Gastroesophageal sphincter (tissue), 3 donors: ENCODE results near the gene MEF2D.

Experiments used
- CTCF ChIP-seq, 4 experiments: fragments of 200-600 bp in 2 of 4; fragments of 450-650 bp in 2 of 4; sonication (generic) in 1 of 4; IDR thresholded peaks; one replicate each; pipeline ENCODE4 v1.5.1; 2017 to 2019; ENCODE audit warnings: antibody characterized with exemption in 4 of 4, mild to moderate bottlenecking in 2 of 4, moderate library complexity in 2 of 4
- EP300 ChIP-seq: sonication (generic); formaldehyde crosslinking; IDR thresholded peaks from one replicate; pipeline ENCODE4 v1.6.1; 2017; ENCODE audit warnings: antibody characterized with exemption, mild to moderate bottlenecking
- POLR2A ChIP-seq, 2 donors: fragments of 450-650 bp; IDR thresholded peaks; one replicate each; pipeline ENCODE4 v1.6.1; 2017; ENCODE audit warnings: antibody characterized with exemption in 2 of 2, mild to moderate bottlenecking in 2 of 2, moderate library complexity in 1 of 2
- POLR2AphosphoS5 ChIP-seq: sonication (generic); formaldehyde crosslinking; IDR thresholded peaks from one replicate; pipeline ENCODE4 v1.6.1; 2017; ENCODE audit warnings: antibody characterized with exemption

DNA sequence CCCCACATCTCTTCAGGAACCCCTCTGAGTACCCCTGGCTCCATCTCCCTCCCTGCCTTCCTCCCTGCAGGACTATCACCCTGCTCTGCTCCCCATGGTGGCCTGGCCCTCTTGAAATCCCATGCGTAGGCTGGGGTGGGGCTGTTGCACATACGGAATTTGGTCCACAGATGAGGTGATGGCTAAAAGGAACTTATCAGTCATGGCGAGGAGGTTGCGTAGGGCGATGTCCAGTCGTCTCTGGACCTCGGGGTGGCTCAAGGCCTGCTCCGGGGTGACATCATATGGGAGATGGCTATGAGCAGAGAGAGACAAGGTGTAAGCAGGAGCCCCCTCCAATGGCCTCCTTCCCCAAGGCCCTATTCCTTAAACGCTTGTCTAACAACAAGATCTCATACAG is 36.5 kb upstream of the MEF2D start:
- TF ChIP-seq POLR2A (IDR thresholded peaks at IDR 0.05) (no peak), CTCF (IDR thresholded peaks at IDR 0.05) (no peak), POLR2AphosphoS5 (no peak), EP300 (no peak)
